Non-pigmented ciliary epithelial cell (primary cell): ENCODE results near the gene TSHZ1.

Experiments used
- DNase-seq: peaks from one replicate; pipeline ENCODE4 v3.0.0-alpha.2; 2010; ENCODE audit warnings: low read depth

TSHZ1 gene

DNA sequence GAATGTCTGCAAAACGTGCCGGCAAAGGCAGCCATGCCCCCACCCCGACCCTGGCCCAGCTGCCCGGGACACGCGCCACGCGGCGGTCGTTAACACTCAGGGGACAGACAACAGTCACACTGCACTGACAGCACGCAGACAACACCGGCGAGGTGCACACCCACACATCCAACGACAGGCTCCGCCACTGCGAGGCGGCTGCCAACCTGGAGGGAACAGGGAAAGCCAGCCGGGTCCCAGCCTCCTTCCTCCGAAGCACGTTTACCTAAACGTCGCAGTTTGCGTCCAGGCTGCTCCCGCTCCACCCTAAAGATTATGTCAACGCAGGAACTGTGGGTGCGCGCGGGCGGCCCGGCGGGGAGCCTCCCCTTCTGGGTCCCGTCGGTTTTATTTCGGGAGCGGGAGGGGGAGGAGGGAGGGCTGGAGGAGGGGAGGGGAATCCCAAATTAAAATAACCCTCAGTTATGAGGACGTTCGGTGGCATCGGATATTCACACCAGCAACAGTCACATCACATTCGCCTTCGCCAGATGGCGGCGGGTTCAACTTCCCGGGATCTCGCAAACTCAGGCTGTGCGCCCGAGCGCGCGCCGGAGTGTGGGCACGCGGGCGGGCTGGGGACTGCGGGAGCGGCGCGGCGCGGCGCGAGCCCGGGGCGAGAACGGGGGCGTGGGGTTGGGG lies 2.3 kb upstream of the TSHZ1 start:
- no peak for DNase-seq

DNA sequence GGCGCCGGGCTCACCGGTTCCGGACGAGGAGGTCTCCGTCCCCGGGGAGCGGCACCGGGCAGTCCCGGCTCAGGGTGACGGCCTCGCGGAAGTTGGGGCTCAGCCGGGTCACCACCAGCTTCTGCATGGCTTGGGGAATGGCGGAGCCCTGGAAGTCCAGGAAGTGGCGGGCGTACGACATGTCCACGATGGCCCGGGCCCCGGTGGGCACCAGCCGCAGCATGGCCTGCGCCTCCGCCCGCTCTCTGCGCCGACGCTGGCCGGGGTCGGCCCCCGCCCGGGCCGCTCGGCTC lies 1.8 kb upstream of the TSHZ1 start:
- DNase-seq, result no peak

DNA sequence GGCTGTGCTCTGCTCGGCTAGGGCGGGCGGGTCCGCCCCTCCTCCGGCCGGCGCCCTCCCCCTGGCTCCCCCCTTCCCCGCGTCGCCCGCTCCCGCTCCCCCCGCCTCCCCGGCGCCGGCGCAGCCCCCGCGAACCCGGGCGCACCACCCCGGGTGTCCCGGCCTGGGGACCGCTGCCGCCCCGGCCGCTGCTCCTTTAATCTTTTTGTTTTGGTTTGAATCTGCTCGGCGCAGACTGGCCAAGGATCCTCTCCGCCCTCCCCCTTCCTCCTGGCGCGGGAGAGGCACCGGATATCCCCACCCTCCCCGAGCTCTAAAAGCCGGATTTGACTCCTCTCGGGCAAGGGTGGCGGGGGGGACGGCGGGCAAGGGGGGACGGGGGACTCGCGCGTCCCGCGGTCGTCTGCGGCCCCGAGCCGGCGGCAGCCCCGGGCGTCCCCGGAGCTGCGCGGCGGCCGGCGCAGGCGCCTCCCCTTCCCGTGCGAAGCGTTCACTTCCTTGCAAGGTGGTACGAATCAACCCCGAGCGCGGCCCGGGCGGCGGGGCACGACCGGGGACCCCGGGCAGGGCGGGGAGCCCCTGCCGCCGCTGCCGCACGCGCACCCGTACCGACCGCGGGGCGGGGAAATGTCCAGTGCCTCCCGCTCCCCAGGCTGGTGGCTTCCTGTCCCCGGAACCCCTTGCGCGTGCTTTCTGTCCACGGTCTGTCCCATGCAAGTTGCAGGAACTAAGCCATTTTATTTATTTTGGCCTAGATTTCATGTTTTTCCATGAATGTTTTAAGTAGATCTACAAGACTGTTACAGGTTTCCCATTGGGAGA lies 1.3 kb upstream of the TSHZ1 start, which contains the start of gene PTGR3:
Gene PTGR3 (minus strand): TSS at position 11 of the 822 bp plus-strand sequence. CDS start 81 bp downstream, outside the sequence.
- no peak for DNase-seq

DNA sequence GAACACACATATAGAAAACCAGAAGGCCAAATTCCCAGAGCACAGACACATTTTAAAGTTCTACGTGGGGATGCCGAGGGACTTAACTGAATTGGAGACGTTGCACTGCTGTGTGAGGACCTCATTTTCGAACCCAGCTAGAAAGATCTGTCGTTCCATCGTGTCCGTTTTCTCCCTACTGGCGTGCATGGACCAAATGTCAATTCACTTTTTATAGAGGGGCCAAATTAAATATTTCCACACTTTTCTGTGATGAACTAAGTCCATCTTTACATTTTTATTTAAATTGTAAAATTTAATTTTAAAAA lies 692 bp upstream of the TSHZ1 start:
- DNase-seq, result no peak

DNA sequence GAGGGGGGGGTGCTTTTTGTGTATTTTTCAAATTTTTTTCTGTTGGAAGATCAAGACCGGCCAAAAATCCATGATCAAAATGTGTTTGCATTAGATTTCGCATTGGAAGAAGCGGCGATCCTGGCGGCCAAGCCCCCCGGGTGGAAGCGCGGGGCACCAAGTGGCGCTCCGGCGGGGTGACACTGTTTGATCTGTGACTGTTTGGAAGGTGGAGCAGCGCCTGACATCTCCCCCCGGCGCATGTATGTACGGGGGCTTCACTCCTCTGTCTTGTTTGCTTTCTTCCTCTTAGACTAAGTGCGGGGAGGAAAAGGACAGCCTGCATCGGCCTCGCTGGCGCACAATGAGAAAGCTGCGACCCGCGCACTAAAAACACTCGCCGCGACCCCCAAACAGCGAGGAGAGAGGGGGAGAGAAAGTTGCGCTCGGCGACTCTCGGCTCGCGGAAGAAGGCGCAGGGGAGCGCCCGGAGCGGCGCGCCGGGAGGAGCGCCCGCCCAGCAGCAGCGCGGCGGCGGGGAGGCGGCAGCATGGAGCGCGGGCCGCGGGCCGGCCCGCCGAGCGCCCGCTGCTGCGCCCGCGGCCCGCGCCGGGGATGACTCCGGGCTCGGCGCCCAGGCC lies 515 bp downstream of the TSHZ1 start:
- no peak for DNase-seq

DNA sequence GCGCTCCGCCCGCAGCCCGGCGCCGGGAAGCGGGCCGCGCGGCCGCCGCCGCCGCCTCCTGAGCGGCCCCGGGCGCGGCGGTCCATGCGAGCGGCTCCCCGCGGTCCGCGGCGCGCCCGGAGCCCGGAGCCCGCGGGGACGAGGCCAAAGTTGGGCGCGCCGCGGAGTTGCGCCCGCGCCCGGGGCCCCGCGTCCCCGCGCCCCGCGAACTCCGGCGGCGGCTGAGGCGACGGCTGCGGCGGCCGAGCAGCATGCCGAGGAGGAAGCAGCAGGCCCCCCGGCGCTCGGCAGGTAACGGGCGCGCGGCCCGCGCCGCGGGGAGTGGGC lies 992 bp downstream of the TSHZ1 start:
- DNase-seq, result no peak

DNA sequence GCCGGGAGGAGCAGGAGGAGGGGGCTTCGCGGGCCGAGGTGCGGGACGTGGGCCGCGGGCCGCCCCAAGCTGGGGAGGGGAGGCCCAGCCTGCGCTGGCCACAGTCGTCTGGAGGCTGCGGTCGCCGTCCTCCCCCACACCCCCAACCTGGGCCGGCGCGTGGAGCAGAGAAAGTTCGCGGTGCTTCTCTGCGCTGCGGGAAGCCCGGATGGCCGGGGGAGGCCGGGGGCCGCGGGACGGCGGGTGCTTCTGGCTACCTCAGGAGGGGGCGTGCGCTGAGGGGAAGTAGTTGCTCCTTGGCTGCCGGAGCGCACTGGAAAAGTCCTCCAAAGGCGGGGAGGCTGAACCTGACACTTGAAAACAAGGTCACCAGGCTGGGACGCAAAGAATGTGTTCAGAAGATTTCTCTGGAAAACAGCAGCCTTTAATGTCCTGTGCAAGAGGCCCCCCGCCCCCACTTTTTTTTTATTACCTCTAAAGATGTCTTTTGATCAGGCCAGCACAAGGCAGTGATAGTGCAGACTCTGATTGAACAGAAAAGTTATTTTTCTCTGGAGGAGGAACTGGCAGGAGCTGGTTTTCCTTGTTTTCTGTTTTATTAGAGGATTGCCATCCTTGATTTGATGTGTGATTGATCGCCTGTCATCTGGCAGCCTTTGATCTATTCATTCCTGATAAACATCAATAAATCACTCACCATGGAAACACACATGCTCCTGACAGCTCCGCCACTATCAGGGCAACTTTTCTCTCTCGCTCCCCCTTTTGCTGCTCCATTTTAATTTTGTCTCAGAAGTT lies 1.6 kb downstream of the TSHZ1 start:
- no peak for DNase-seq

DNA sequence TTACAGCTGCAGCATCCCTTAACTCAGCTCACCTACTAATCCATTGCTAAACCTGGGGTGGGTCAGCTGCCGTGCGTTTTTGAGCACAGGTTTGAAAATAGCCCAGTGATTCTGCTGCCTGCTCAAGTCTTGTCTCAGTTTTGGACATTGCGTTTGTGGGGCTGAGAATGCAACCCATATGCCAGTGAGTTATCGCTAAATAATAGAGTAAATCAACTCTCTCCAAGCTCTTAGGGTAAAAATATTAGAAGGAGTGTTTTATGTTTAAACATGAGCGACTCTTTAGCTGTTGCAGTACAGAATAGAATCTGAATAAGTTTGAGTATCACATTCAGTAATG lies 2.1 kb downstream of the TSHZ1 start:
- no peak for DNase-seq

DNA sequence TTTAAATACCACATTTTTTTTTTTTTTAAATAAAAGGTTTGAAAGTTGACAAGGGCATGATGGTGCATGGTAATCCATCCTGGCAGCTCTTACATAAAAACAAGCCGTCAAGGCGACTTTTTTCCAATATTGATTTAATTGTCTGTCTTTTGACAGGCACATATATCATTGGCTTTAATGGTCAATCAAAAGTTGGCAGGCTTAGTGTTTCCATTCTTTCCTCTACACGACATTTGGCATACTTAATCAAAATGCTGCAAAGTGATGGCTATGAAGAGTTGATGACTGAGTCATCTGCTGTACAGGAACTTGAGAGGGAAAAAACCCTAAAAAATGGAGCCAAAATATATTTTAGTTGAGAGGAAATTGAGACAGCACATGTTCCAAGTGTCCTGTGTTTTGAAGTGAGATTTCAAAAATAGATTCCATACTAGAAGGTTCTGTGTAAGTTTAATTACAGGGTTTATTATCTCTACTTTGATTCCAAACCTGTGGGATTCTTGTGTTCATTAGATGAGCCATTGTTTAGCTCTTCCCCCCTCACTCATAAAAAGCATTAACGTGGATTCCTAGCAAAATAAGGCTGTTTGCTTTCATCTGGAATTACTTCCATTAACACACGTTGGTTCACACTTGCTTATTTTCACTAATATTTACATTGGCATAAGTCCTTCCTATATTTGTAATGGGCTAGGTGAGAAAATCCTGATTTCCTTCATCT lies 3.2 kb downstream of the TSHZ1 start:
- DNase-seq, result no peak

DNA sequence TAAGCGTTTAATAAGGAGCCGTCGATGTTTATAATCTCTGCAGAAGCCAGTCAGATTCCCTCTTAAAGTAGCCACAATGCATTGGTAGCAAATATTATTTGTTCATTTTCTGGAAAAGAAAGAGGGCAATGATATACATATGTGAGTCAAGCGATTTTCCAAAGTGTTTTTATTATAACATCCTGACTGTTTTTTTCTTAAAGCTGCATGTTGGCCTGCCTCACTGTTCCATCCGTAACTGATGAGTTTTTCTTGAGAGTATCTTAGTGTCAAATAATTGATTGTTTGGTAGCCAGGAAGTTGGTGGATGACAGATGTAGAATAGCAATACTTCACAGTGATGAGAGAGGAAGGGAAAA lies 3.7 kb downstream of the TSHZ1 start:
- no peak for DNase-seq

DNA sequence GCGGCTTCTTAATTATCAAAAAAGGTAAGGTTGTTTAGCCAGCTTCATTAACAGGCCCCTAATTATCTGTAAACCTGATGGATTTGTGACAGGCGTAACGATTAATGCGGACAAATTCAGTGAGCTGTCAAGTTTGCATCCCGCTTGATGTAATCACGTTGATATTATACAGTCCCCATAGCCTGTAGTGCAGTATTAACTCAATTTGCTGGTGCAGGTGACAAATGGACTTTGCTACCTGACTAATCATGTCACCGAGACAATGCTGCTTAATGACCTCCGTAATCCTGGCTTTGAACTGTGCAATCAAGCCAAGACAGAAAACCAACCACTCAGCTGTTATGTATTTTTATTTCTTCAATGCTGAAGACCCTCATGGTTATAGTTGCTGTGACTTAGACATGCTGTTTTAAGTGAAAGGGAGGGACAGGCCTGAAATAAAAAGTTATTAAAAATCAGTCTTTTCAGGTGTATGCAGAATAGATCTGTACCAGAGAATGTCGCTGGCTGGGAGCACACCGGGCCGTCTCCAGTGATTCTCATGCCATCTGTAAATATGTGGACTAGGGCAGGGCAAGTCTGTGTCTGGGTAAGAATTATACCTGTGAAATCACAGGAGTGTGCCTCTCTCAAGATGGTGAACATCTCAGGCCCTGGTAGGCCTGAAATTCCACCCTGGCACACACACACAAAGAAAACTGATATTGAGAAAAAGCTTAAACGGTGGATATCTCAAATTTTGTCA lies 4.3 kb downstream of the TSHZ1 start:
- no peak for DNase-seq

DNA sequence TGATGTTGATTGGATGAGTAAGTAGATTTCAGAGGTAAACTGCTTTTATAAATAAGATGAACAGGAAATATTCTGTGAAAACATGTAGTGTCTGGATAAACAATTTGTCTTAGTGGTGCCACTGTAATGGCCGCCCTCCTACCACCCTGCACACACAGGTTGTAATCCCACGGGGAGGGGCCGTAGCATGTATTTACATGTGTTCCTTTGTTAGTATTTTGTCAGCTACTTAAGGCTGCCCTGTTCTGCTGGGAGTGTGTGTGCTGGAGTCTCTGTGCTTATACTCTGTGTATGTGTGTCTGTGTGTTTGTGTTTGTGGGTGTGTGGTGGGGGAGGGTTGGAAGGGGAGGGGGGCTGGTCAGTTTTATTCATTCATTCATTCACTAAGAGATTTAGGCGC lies 5.1 kb downstream of the TSHZ1 start:
- no peak for DNase-seq

DNA sequence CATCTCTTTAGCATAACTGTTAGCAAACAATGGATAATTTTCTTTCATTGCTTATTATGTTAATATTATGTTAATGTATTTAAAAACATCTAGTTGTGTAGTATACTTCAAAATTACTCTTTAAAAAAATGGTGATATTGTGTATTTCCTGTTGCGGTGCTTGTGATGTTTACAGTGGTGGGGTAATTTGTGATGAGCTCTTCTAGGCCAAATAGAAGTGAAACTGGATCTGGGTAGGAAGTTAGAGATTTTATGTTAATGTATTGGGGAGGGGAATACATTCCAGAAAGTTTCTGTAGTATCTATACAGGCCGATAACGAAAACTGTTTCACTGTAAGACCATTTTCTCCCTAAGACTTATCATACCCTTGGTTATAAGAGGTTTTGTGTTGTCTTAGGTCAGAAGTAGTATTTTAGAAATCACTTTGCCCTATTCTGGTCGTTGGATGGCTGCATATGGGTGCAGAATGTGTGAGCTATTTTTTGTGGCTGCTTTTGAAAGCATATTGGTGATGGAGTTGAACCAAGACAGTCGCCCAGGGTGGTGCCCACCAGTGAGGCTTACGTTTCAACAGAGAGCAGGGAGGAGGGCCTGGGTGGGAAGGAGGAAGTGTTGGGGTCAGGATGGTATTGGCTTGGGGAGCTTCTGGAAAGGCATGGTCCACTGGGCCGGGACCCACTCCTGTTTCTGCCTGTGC lies 5.8 kb downstream of the TSHZ1 start:
- no peak for DNase-seq

DNA sequence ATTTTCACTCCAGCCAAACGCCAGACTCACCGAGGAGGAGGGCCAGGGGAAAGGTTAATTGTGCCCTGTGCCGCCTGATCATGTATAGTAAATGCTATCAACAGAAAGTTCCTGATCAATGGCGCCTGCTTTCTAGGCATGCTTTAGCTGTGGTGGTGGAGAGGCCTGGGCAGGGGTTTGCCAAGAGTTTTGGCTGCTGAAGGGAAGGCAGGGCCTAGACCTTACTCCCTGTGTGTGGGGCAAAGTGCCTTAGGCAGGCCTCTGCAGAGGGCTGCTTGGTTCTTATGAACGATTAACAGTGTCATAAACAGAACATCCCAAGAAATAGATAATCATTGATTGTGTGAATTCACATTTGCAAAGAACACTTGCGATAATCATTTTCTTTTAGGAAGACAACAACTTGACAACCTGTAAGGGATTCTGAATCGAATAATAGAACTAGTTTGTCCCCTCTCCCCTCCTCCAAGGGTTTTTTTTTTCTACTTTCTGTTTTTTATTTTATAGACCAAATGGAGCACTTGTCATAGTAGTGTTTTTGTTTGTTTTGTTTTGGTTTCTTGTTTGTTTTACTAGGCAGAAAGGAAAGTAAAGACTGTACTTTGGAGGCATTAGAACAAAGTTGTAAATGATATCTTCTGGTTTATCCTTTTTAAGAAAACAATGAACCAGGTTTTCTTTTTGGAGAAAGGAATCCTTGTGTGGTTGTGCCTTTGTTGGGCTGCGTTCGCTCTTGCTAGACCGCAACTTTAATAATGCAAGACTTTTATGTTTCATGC lies 6.5 kb downstream of the TSHZ1 start:
- DNase-seq, result no peak

DNA sequence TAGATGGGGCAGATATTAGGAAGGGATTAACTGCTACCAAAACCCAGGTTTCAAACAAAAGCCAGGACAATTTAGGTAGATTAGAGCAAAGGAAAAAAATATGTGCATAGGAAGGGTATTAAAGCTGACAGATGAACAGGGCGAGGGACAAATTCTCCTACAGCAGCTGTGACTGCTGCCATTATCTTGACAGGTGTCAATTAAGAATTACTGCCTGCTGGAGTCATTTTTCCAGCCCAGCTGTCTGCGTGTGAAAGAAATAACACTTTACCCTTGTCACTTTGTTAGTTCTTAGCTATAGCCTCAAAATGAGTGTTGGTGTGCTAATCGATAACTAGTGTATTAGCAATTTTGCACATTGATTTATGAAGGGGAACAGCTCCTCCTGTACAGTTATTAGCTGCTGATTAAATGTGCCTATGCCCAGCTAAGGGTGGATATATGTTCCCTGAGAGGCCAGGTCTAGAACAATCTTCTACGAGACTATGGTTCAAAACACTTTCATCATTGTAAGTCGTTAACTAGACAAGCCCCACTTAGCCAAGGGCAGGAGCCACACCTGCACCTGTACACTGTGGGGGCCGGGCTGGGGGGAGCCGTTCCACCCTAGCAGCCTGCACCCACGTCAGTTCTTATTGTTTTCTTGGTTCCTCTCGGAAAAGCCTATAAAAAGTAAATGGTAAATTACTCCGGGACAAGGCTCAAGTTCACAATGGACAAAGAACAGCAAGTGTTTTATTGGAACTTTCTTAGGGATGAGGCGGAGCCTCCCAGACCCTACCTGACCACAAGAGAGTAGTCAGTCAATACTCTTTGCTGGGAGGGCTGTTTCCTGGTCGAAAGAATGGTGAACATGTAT lies 7.7 kb downstream of the TSHZ1 start:
- DNase-seq, result no peak

DNA sequence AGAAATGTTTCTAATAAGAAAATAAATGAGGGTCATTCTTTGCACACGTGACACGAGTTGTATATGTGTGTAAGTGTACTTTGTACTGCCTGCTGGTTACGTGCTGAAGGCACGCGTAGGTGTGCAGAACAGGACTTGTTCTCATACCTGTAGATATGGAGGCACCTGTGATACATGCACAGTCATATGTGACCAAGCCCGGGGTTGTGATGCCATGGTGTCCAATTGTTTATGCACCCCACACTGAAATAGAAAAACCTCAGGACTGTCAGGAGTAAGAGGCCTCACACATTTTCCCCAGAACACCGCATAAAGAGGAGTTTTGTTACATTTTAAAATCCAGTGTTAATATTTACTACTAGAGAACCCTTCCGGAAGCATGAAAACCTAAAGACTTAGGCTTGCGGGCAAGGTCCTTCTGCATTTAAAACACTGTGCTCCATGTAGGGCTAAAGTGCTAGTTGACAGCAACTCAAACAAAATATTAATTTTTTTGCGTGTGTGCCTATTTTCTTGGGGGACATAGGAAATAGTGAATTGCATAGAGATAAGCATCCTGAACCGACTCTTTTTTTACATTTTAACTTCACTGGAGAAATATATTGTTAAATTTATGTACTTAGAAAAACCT lies 9.3 kb downstream of the TSHZ1 start:
- no peak for DNase-seq

DNA sequence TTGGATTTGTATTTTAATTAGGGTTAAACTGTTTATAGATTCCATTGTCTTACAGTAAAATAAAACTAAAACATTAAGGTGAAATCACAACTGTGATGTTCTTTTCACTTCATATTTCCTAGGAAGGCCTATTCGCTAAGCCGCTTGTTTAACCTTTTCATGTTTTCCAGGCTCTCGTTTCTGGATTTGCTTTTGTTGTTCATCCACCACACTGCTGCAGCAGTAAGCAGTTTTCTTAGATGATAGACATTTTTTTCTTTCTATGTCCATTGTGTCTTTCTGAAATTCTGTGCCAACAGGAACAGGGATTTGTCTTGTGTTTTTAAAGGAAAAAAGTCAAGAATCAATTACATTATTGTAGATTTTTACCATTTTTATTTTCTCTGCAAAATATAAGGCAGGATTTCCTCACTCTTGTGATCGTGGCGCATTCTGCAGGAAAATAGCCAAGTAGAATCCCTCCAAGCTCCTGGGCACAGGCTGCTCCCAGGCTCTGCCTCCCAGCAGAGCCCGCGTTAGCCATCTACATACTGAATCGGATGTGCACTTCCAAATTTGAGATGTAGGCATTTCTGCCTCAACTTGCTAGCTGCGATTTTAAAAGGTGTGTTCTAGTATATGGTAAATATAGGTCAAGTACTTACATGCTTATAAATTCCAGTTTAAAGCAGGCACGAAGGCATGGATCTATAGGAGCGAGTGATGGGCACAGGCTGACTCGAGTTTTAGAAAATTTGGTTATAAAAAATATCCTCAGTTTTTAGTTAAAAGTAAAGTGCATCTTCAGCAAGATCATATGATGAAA lies 10.2 kb downstream of the TSHZ1 start:
- no peak for DNase-seq

DNA sequence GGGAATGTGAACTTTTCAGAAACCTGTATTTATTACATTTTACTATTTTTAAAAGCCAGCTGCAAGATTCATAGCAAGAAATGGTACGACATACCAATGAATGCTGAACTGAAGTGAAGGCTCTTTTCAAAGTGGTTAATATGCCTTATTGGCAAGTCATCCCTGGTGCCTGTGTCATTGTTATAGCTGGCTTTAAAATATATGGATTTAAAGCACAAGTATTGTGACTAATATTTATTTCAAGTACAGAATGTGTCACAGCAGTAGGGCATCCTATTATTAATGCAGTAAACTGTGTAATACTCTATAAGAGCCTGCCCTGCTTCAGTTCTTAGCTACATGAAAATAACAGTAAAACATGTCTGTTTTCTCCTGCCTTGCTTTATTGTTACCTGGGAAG lies 10.8 kb downstream of the TSHZ1 start:
- DNase-seq, result no peak
